ENCODE measurements around the gene C5orf22. TPM values are rescaled to one million over a fixed set of nuclear protein-coding genes. Genes with fewer than 3 reads are reported as not detected.
"Not testable (repeated sequence)": the region's sequence is repeated elsewhere in the genome, so short reads cannot be mapped to it uniquely, and the experiment has no call there.

The C5orf22 gene
- total RNA-seq, 1 experiment from 2014 or later, result 40.6 TPM

DNA sequence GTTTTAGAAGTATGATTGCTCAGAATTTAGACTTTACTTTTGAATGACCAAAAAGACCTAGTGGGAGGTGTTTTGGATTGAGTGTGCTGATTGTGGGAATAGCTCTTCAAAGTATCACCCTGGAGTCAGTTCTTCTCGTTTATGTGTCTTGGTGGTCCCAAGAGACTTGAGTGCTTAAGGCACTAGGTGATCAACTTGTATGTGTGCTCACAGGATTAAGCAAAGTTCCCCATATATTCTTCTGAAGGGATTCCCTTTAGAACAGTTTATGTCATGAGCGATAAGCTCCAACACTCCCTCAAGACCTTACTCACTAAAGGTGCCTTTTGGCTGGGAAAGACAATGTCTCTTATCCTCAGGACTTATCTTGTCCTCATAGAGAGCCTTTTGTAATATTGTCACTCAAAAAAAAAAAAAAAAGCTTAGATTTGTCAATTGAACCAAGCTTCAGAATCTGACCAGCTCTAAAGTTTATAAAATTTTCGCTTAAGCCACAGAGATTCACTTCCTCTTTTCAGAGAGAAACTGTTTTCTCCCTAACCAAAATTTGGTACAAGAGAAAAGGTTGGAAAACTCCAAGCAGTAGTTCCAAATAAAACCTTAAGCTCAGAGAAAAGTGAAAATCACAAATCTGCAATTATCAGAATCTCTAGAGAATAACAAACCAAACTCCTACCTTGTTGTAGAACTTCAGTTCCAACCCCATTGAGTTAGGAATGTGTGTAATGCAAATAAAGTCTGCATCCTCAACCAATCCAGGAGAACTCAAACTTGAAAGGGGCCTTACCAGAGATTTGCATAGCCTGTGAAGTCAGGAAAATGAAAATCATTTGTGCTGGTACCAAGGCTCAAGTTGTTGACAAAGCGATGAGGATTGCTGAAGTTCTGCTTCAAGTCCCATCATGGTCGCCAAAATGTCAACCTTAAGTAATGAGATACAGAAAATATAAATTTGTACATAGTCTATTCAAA, 66.8 kb downstream of the C5orf22 start:
- Mint-ChIP-seq H3K4me1 (peaks cover 9% of the 10 kb centered on the region), H3K36me3 (no peaks in the 10 kb centered on the region), H3K9me3 (peaks cover 6% of the 10 kb centered on the region; the same call in 1 of the 2 replicates), H3K4me3 (no peak overlapping the region), H3K27ac (no peak overlapping the region), H3K27me3 (ENCODE audit: low read depth) (no peaks in the 10 kb centered on the region)
- TF ChIP-seq, protein P1, sequence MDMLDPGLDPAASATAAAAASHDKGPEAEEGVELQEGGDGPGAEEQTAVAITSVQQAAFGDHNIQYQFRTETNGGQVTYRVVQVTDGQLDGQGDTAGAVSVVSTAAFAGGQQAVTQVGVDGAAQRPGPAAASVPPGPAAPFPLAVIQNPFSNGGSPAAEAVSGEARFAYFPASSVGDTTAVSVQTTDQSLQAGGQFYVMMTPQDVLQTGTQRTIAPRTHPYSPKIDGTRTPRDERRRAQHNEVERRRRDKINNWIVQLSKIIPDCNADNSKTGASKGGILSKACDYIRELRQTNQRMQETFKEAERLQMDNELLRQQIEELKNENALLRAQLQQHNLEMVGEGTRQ (CRISPR knock-in tag; IDR thresholded peaks at IDR 0.05), result no peak
- TF ChIP-seq, protein P2, sequence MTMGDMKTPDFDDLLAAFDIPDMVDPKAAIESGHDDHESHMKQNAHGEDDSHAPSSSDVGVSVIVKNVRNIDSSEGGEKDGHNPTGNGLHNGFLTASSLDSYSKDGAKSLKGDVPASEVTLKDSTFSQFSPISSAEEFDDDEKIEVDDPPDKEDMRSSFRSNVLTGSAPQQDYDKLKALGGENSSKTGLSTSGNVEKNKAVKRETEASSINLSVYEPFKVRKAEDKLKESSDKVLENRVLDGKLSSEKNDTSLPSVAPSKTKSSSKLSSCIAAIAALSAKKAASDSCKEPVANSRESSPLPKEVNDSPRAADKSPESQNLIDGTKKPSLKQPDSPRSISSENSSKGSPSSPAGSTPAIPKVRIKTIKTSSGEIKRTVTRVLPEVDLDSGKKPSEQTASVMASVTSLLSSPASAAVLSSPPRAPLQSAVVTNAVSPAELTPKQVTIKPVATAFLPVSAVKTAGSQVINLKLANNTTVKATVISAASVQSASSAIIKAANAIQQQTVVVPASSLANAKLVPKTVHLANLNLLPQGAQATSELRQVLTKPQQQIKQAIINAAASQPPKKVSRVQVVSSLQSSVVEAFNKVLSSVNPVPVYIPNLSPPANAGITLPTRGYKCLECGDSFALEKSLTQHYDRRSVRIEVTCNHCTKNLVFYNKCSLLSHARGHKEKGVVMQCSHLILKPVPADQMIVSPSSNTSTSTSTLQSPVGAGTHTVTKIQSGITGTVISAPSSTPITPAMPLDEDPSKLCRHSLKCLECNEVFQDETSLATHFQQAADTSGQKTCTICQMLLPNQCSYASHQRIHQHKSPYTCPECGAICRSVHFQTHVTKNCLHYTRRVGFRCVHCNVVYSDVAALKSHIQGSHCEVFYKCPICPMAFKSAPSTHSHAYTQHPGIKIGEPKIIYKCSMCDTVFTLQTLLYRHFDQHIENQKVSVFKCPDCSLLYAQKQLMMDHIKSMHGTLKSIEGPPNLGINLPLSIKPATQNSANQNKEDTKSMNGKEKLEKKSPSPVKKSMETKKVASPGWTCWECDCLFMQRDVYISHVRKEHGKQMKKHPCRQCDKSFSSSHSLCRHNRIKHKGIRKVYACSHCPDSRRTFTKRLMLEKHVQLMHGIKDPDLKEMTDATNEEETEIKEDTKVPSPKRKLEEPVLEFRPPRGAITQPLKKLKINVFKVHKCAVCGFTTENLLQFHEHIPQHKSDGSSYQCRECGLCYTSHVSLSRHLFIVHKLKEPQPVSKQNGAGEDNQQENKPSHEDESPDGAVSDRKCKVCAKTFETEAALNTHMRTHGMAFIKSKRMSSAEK (CRISPR knock-in tag; IDR thresholded peaks at IDR 0.05; ENCODE audit: borderline replicate concordance), result no peak
- TF ChIP-seq IRF2 (CRISPR knock-in tag; IDR thresholded peaks at IDR 0.05; ENCODE audit: borderline replicate concordance, low read depth) (no peak), ZNF232 (CRISPR knock-in tag; IDR thresholded peaks at IDR 0.05) (no peak), ZBTB21 (CRISPR knock-in tag; IDR thresholded peaks at IDR 0.05; ENCODE audit: borderline replicate concordance) (no peak), NR3C1 (CRISPR knock-in tag; conservative IDR thresholded peaks at IDR 0.05; ENCODE audit: low read depth) (no peak), RELA (CRISPR knock-in tag; IDR thresholded peaks at IDR 0.05; ENCODE audit: borderline replicate concordance) (no peak)
- POLR2A ChIA-PET, result interaction anchor here (0.6 kb wide), 2 partner anchors 168 to 276 kb away, joined by 3 to 5 read pairs; no protein-coding TSS in a partner anchor
- ATAC-seq (no peak), DNase-seq (ENCODE audit: low spot score) (no peak)
- CTCF ChIA-PET, result interaction anchor here (0.7 to 1.5 kb wide), 5 partner anchors 40 to 494 kb away, joined by 3 to 8 read pairs (median 3); partner anchors contain the start of gene PDZD2

DNA sequence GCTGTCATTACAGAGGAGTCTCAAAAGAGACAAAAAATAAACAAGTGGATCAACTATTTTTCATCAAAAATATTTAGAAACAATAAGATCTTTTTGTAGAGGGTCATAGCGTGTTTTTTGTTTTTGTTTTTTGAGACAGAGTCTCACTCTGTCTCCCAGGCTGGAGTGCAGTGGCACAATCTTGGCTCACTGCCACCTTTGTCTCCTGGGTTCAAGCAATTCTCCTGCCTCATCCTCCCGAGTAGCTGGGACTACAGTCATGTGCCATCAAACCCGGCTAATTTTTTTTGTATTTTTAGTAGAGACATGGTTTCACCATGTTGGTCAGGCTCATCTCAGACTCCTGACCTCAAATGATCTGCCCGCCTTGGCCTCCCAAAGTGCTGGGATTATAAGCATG, 70.2 kb downstream of the C5orf22 start:
- CTCF ChIA-PET, result not testable (repeated sequence)

DNA sequence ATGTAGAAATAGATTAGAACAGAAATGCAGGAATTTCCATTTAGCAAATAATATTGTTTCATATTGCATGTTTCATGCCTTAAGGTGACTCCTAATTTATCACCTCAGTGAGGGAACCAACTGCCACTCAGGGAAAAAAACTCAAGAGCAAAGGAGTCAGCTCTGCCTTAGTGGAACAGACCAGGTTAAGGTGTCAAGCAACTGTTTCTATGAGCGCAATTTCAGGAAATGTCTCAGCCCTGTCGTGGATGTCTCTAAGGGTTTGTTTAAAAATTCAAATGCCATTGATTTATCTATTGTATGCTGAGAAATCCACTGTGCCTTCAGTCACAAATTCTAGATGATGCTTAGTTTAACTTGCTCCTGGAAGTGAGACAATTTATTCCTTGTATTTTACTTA, 72.1 kb downstream of the C5orf22 start:
- ATAC-seq (no peak), DNase-seq (ENCODE audit: low spot score) (no peak)
- Mint-ChIP-seq H3K27me3 (ENCODE audit: low read depth) (no peaks in the 10 kb centered on the region), H3K4me3 (no peak overlapping the region), H3K4me1 (peaks cover 2% of the 10 kb centered on the region; the same call in 1 of the 2 replicates), H3K9me3 (no peaks in the 10 kb centered on the region), H3K36me3 (no peaks in the 10 kb centered on the region), H3K27ac (no peak overlapping the region)
- POLR2A ChIA-PET, result interaction anchor here (0.6 kb wide), 1 partner anchor 251 kb away, joined by 3 read pairs; no protein-coding TSS in a partner anchor
- CTCF ChIA-PET, result interaction anchor here (0.8 kb wide), 1 partner anchor 34 kb away, joined by 4 read pairs; no protein-coding TSS in a partner anchor
- TF ChIP-seq, protein P3, sequence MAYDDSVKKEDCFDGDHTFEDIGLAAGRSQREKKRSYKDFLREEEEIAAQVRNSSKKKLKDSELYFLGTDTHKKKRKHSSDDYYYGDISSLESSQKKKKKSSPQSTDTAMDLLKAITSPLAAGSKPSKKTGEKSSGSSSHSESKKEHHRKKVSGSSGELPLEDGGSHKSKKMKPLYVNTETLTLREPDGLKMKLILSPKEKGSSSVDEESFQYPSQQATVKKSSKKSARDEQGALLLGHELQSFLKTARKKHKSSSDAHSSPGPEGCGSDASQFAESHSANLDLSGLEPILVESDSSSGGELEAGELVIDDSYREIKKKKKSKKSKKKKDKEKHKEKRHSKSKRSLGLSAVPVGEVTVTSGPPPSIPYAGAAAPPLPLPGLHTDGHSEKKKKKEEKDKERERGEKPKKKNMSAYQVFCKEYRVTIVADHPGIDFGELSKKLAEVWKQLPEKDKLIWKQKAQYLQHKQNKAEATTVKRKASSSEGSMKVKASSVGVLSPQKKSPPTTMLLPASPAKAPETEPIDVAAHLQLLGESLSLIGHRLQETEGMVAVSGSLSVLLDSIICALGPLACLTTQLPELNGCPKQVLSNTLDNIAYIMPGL (CRISPR knock-in tag; IDR thresholded peaks at IDR 0.05), result no peak
- no peak for TF ChIP-seq ZNF423 (CRISPR knock-in tag; IDR thresholded peaks at IDR 0.05)
- TF ChIP-seq CREM (CRISPR knock-in tag; IDR thresholded peaks at IDR 0.05), result no peak

More for the DNA sequence above, 70.2 kb downstream of the C5orf22 start:
- H3K4me1 Mint-ChIP-seq; ATAC-seq; DNase-seq (ENCODE audit: low spot score); H3K27ac Mint-ChIP-seq; H3K36me3 Mint-ChIP-seq; H3K9me3 Mint-ChIP-seq; POLR2A ChIA-PET; H3K27me3 Mint-ChIP-seq (ENCODE audit: low read depth); H3K4me3 Mint-ChIP-seq: not testable (repeated sequence)
